ENCODE measurements around the gene CCNDBP1. TPM values are rescaled to one million over a fixed set of nuclear protein-coding genes. Genes with fewer than 3 reads are reported as not detected.

The CCNDBP1 gene
- total and polyA plus RNA-seq, 10 donors, result 54.6 to 99.2 (median 68.4) TPM

DNA sequence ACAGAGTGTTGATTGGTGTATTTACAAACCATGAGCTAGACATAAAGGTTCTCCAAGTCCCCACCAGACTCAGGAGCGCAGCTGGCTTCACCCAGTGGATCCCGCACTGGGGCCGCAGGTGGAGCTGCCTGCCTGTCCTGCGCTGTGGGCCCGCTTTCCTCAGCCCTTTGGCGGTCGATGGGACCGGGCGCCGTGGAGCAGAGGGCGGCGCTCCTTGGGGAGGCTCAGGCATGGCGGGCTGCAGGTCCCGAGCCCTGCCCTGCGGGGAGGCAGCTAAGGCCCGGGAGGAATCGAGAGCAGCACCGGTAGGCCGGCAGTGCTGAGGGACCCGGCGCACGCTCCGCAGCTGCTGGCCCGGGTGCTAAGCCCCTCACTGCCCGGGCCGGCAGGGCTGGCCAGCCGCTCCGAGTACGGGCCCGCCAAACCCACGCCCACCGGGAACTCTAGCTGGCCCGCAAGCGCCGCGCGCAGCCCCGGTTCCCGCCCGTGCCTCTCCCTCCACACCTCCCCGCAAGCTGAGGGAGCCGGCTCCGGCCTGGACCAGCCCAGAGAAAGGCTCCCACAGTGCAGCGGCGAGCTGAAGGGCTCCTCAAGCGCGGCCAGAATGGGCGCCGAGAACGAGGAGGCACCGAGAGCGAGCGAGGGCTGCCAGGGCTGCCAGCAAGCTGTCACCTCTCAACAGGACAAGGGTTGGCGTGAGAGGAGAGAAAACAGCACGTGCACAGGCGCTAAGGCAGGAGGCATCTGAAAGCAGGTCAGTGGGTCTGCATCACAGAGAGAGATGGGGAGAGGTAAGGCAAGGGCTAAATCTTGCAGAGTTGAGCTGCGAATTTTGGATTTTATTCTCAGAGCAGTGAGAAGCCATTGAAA is 41.5 kb downstream of the CCNDBP1 start:
- H3K9me3 ChIP-seq, result no peaks in the 10 kb centered on the region
- TF ChIP-seq CTCF (IDR thresholded peaks at IDR 0.05 in 8 of 11, conservative IDR thresholded peaks at IDR 0.05 in 3 of 11) (no peak), POLR2A (IDR thresholded peaks at IDR 0.05) (no peak), POLR2AphosphoS5 (IDR thresholded peaks at IDR 0.05) (no peak)
- H3K4me3 ChIP-seq, result no peak overlapping the region
- DNase-seq, result no peak
- H3K36me3 ChIP-seq, result no peaks in the 10 kb centered on the region
- no peak overlapping the region for H3K27ac ChIP-seq
- 95 to 97% (median 96%) methylated on average over 38 to 57 of the region's 57 CpGs for WGBS, 5 donors
- intact Hi-C loops (cut with DNase I; ENCODE audit: low total_unique reads), result no loop called here
- peaks cover 0 to 6% (median 0%) of the 10 kb centered on the region in 7 donors for H3K27me3 ChIP-seq (replicated peaks in 1 of 7)
- peaks cover 0 to 9% (median 0%) of the 10 kb centered on the region in 6 donors for H3K4me1 ChIP-seq

- DNase-seq, result no peak
- H3K27ac ChIP-seq, result peak overlapping the region in 4 of 8 donors; percentile 48 to 67 (median 56)
- H3K27me3 ChIP-seq (replicated peaks in 1 of 7), result peaks cover 0 to 11% (median 0%) of the 10 kb centered on the region in 7 donors
These were observed 44.8 kb downstream of the CCNDBP1 start for GRCh38 chr15:43229977-43230376.

GRCh38 chr15:43230640-43231115 is 45.5 kb downstream of the CCNDBP1 start:
- DNase-seq, result no peak
- H3K36me3 ChIP-seq, result no peaks in the 10 kb centered on the region
- intact Hi-C loops (cut with DNase I; ENCODE audit: low total_unique reads), result no loop called here
- peaks cover 0 to 3% (median 0%) of the 10 kb centered on the region in 6 donors for H3K4me1 ChIP-seq
- TF ChIP-seq POLR2A (IDR thresholded peaks at IDR 0.05), result no peak
- peak in 1 of 3 donors; percentile 29 for TF ChIP-seq POLR2AphosphoS5 (IDR thresholded peaks at IDR 0.05)
- TF ChIP-seq CTCF (IDR thresholded peaks at IDR 0.05 in 8 of 11, conservative IDR thresholded peaks at IDR 0.05 in 3 of 11), result no peak
- no peak overlapping the region for H3K4me3 ChIP-seq
- peak overlapping the region in 6 of 8 donors; percentile 21 to 67 (median 52) for H3K27ac ChIP-seq
- no peaks in the 10 kb centered on the region for H3K9me3 ChIP-seq
- WGBS, 5 donors, result 20 to 34% (median 23%) methylated on average over 2 of the region's 2 CpGs
- peaks cover 0 to 11% (median 0%) of the 10 kb centered on the region in 7 donors for H3K27me3 ChIP-seq (replicated peaks in 1 of 7)

More at GRCh38 chr15:43229977-43230376, 44.8 kb downstream of the CCNDBP1 start:
- Histone ChIP-seq H3K36me3 (no peaks in the 10 kb centered on the region), H3K9me3 (no peaks in the 10 kb centered on the region), H3K4me3 (no peak overlapping the region), H3K4me1 (peaks cover 0 to 9% (median 0%) of the 10 kb centered on the region in 6 donors)
- intact Hi-C loops (cut with DNase I; ENCODE audit: low total_unique reads), result no loop called here
- TF ChIP-seq POLR2A (IDR thresholded peaks at IDR 0.05), result no peak
- no peak for TF ChIP-seq CTCF (IDR thresholded peaks at IDR 0.05 in 8 of 11, conservative IDR thresholded peaks at IDR 0.05 in 3 of 11)
- no peak for TF ChIP-seq POLR2AphosphoS5 (IDR thresholded peaks at IDR 0.05)
- WGBS, 5 donors, result 75 to 90% (median 84%) methylated on average over 5 of the region's 5 CpGs

- H3K4me1 ChIP-seq, result no peaks in the 10 kb centered on the region
- H3K27ac ChIP-seq, result no peak overlapping the region
- no peaks in the 10 kb centered on the region for H3K9me3 ChIP-seq
- peaks cover 0 to 6% (median 0%) of the 10 kb centered on the region in 7 donors for H3K27me3 ChIP-seq (replicated peaks in 1 of 7)
- DNase-seq, result no peak
- intact Hi-C loops (cut with DNase I; ENCODE audit: low total_unique reads), result no loop called here
- no peaks in the 10 kb centered on the region for H3K36me3 ChIP-seq
- 75 to 93% (median 87%) methylated on average over 3 of the region's 3 CpGs for WGBS, 5 donors
- TF ChIP-seq CTCF (IDR thresholded peaks at IDR 0.05 in 8 of 11, conservative IDR thresholded peaks at IDR 0.05 in 3 of 11) (no peak), POLR2A (IDR thresholded peaks at IDR 0.05) (no peak), POLR2AphosphoS5 (IDR thresholded peaks at IDR 0.05) (no peak)
- H3K4me3 ChIP-seq, result no peak overlapping the region
These were observed 47.2 kb downstream of the CCNDBP1 start for GRCh38 chr15:43232289-43232874.
